NCI-H1092 treated with DMSO at 0.1 percent for 48 hours (cell line): ENCODE measurements around the gene PARVG.

Source experiments
- DNase-seq: peaks from one replicate; lab custom pipeline; 2025; lab: John Stamatoyannopoulos, UW

PARVG gene

GRCh38 chr22:44155115-44155514 lies 25.6 kb upstream of the PARVG start:
- no peak for DNase-seq

GRCh38 chr22:44157916-44158618 lies 22.7 kb upstream of the PARVG start:
- no peak for DNase-seq

GRCh38 chr22:44158816-44159215 lies 21.9 kb upstream of the PARVG start:
- no peak for DNase-seq

GRCh38 chr22:44159221-44159620 lies 21.5 kb upstream of the PARVG start:
- DNase-seq: no peak

GRCh38 chr22:44159811-44160210 lies 20.9 kb upstream of the PARVG start:
- no peak for DNase-seq

- DNase-seq: no peak
Observed at GRCh38 chr22:44160421-44160820, 20.3 kb upstream of the PARVG start.

- DNase-seq: no peak
Observed at GRCh38 chr22:44161673-44162072, 19.1 kb upstream of the PARVG start.

GRCh38 chr22:44162960-44163359 lies 17.8 kb upstream of the PARVG start:
- no peak for DNase-seq

GRCh38 chr22:44163536-44163935 lies 17.2 kb upstream of the PARVG start:
- no peak for DNase-seq

GRCh38 chr22:44164031-44164430 lies 16.7 kb upstream of the PARVG start:
- DNase-seq: no peak

GRCh38 chr22:44165286-44165874 lies 15.3 kb upstream of the PARVG start:
- no peak for DNase-seq

- no peak for DNase-seq
Observed at GRCh38 chr22:44166498-44167276, 14.0 kb upstream of the PARVG start.

GRCh38 chr22:44167501-44167900 lies 13.2 kb upstream of the PARVG start:
- no peak for DNase-seq

- DNase-seq: no peak
Observed at GRCh38 chr22:44168206-44168605, 12.5 kb upstream of the PARVG start.

GRCh38 chr22:44170470-44170869 lies 10.3 kb upstream of the PARVG start:
- DNase-seq: no peak

GRCh38 chr22:44171561-44171960 lies 9.2 kb upstream of the PARVG start:
- DNase-seq: no peak

- DNase-seq: peak; percentile 4
Observed at GRCh38 chr22:44172370-44173108, 8.2 kb upstream of the PARVG start.

- DNase-seq: no peak
Observed at GRCh38 chr22:44173154-44173553, 7.6 kb upstream of the PARVG start.

GRCh38 chr22:44175676-44176075 lies 5.0 kb upstream of the PARVG start:
- DNase-seq: no peak

GRCh38 chr22:44179196-44179988 lies 1.3 kb upstream of the PARVG start:
- DNase-seq: no peak

- DNase-seq: no peak
Observed at GRCh38 chr22:44179989-44180705, 578 bp upstream of the PARVG start.
